Prostate gland (tissue), 2 donors: Measurements from ENCODE around the gene SRRM3. TPM values are rescaled to one million over a fixed set of nuclear protein-coding genes. Genes with fewer than 3 reads are reported as not detected.
A peak's percentile ranks its signal among the peaks of the same experiment; 100 is the strongest.
"Not testable (repeated sequence)": the region's sequence is repeated elsewhere in the genome, so short reads cannot be mapped to it uniquely, and the experiment has no call there.

Experiments used
- DNase-seq: peaks from one replicate; pipeline ENCODE4 v3.0.0-alpha.2; 2019; ENCODE audit warnings: low spot score
- H3K27ac ChIP-seq, 2 donors: fragments of 200-600 bp; sonication (generic); 2 replicates each; pipeline ENCODE4 v1.5.1; 2017 to 2019
- H3K27me3 ChIP-seq: fragments of 200-600 bp; sonication (generic); replicated peaks from 2 replicates; pipeline ENCODE4 v1.5.1; 2019; ENCODE audit not compliant: insufficient read depth
- H3K36me3 ChIP-seq, 2 donors: fragments of 200-600 bp; sonication (generic); 1 replicate in 1 of 2; 2 replicates in 1 of 2; pipeline versions ENCODE4 v1.5.1 to v1.8.1; 2017 to 2019
- H3K4me1 ChIP-seq: fragments of 200-600 bp; sonication (generic); replicated peaks from 2 replicates; pipeline ENCODE4 v1.5.1; 2019
- H3K4me3 ChIP-seq, 2 donors: fragments of 200-600 bp; sonication (generic); 2 replicates each; pipeline ENCODE4 v1.5.1; 2017 to 2019
- H3K9me3 ChIP-seq: fragments of 200-600 bp; sonication (generic); 2 replicates; pipeline ENCODE4 v1.5.1; 2017
- CTCF ChIP-seq, 4 experiments: fragments of 200-600 bp in 2 of 4; fragments of 450-650 bp in 2 of 4; sonication (generic) in 2 of 4; IDR thresholded peaks; 1 replicate in 3 of 4; 2 replicates in 1 of 4; pipeline ENCODE4 v1.5.1; 2016 to 2019; ENCODE audit warnings: antibody characterized with exemption in 4 of 4, mild to moderate bottlenecking in 2 of 4, moderate library complexity in 2 of 4
- POLR2A ChIP-seq: fragments of 450-650 bp; IDR thresholded peaks from one replicate; pipeline ENCODE4 v1.6.1; 2016; ENCODE audit warnings: antibody characterized with exemption, mild to moderate bottlenecking
- POLR2AphosphoS5 ChIP-seq: sonication (generic); formaldehyde crosslinking; IDR thresholded peaks from one replicate; pipeline ENCODE4 v1.6.1; 2017; ENCODE audit warnings: antibody characterized with exemption
- WGBS: methylation state at CpG from one replicate; pipeline ENCODE4 v1.1.5; 2018; 5-methylcytosine and 5-hydroxymethylcytosine counted together
- intact Hi-C: fragments of 100-400 bp; cut with DNase I; formaldehyde crosslinking; loops from one replicate; pipeline ENCODE4 v1.14.2; 2022
- total RNA-seq, 2 donors: library from RNA; depleted of rRNA; stranded (reverse); fragments of >200 nt; gene quantifications; one replicate each; pipeline ENCODE4 v1.1.0, GENCODE V29; 2016

The SRRM3 gene
- total RNA-seq, 2 donors from 2014 or later: 3.1 to 6.8 TPM

- WGBS: 1% methylated on average over 52 of the region's 56 CpGs
- H3K9me3 ChIP-seq: no peaks in the 10 kb centered on the region
- no peaks in the 10 kb centered on the region for H3K36me3 ChIP-seq
- TF ChIP-seq POLR2A (peak; percentile 72), POLR2AphosphoS5 (peak; percentile 91), CTCF (IDR thresholded peaks at IDR 0.05) (no peak)
- no peaks in the 10 kb centered on the region for H3K27me3 ChIP-seq
- intact Hi-C loops: no loop called here
- DNase-seq: peak; percentile 78
- H3K27ac ChIP-seq: peak overlapping the region; percentile 100
- peak overlapping the region; percentile 97 to 100 for H3K4me3 ChIP-seq
- peaks cover 21% of the 10 kb centered on the region for H3K4me1 ChIP-seq
Observed at GRCh38 chr7:76303202-76304147, 101.8 kb downstream of the SRRM3 start.

GRCh38 chr7:76304888-76305375, 103.2 kb downstream of the SRRM3 start:
- Histone ChIP-seq H3K27me3 (no peaks in the 10 kb centered on the region), H3K9me3 (no peaks in the 10 kb centered on the region), H3K36me3 (no peaks in the 10 kb centered on the region), H3K4me1 (peaks cover 21% of the 10 kb centered on the region), H3K4me3 (peak overlapping the region in 1 of 2 donors; percentile 97), H3K27ac (peak overlapping the region; percentile 100)
- intact Hi-C loops: no loop called here
- WGBS: 15% methylated on average over 10 of the region's 10 CpGs
- TF ChIP-seq CTCF (IDR thresholded peaks at IDR 0.05) (no peak), POLR2AphosphoS5 (peak; percentile 93), POLR2A (peak; percentile 80)
- peak; percentile 96 for DNase-seq

GRCh38 chr7:76308874-76309273, 107.2 kb downstream of the SRRM3 start:
- DNase-seq, H3K27me3 ChIP-seq, intact Hi-C loops: not testable (repeated sequence)

GRCh38 chr7:76309341-76310101, 107.8 kb downstream of the SRRM3 start:
- H3K36me3 ChIP-seq, H3K4me3 ChIP-seq, H3K9me3 ChIP-seq, DNase-seq, H3K27me3 ChIP-seq, intact Hi-C loops, H3K27ac ChIP-seq: not testable (repeated sequence)
- H3K4me1 ChIP-seq: peaks cover 21% of the 10 kb centered on the region
- WGBS: 93% methylated on average over 37 of the region's 50 CpGs

More at GRCh38 chr7:76308874-76309273, 107.2 kb downstream of the SRRM3 start:
- H3K27ac ChIP-seq, H3K4me3 ChIP-seq, H3K9me3 ChIP-seq, H3K36me3 ChIP-seq: not testable (repeated sequence)
- 94% methylated on average over 12 of the region's 12 CpGs for WGBS
- peaks cover 21% of the 10 kb centered on the region for H3K4me1 ChIP-seq

- Histone ChIP-seq H3K9me3 (no peaks in the 10 kb centered on the region), H3K4me3 (no peak overlapping the region), H3K27ac (peak overlapping the region; percentile 75 to 85), H3K27me3 (no peaks in the 10 kb centered on the region), H3K4me1 (peaks cover 12% of the 10 kb centered on the region), H3K36me3 (no peaks in the 10 kb centered on the region)
- TF ChIP-seq POLR2AphosphoS5 (peak; percentile 70), CTCF (IDR thresholded peaks at IDR 0.05) (no peak)
- peak; percentile 67 for DNase-seq
- intact Hi-C loops: no loop called here
- 26% methylated on average over 21 of the region's 21 CpGs for WGBS
Observed at GRCh38 chr7:76310102-76310957, 108.6 kb downstream of the SRRM3 start.

- intact Hi-C loops, H3K9me3 ChIP-seq, H3K27ac ChIP-seq: not testable (repeated sequence)
Observed at GRCh38 chr7:76311838-76312237, 110.1 kb downstream of the SRRM3 start.

More at GRCh38 chr7:76311838-76312237, 110.1 kb downstream of the SRRM3 start:
- not testable (repeated sequence) for DNase-seq, H3K4me1 ChIP-seq, H3K4me3 ChIP-seq, H3K36me3 ChIP-seq, H3K27me3 ChIP-seq
- 94% methylated on average over 6 of the region's 6 CpGs for WGBS
